Endothelial cell (in vitro differentiated cells): ENCODE measurements around the gene NAALADL2. TPM values are rescaled to one million over a fixed set of nuclear protein-coding genes. Genes with fewer than 3 reads are reported as not detected.

ENCODE experiments used
- DNase-seq: peaks from one replicate; pipeline ENCODE4 v3.0.0; 2021; ENCODE audit warnings: low spot score
- H3K27ac Mint-ChIP-seq: one replicate; pipeline ENCODE4 v1.8.0; 2021; ENCODE audit warnings: mixed read lengths, inconsistent platforms; ENCODE audit not compliant: unreplicated experiment
- H3K27me3 Mint-ChIP-seq: one replicate; pipeline ENCODE4 v1.8.0; 2021; ENCODE audit warnings: mild to moderate bottlenecking, moderate library complexity, mixed read lengths, inconsistent platforms; ENCODE audit not compliant: unreplicated experiment
- H3K36me3 Mint-ChIP-seq: one replicate; pipeline ENCODE4 v1.8.0; 2021; ENCODE audit warnings: mild to moderate bottlenecking, low read depth, mixed read lengths, inconsistent platforms; ENCODE audit not compliant: unreplicated experiment
- H3K4me1 Mint-ChIP-seq: one replicate; pipeline ENCODE4 v1.8.0; 2021; ENCODE audit warnings: mild to moderate bottlenecking, mixed read lengths, inconsistent platforms; ENCODE audit not compliant: unreplicated experiment
- H3K4me3 Mint-ChIP-seq: one replicate; pipeline ENCODE4 v1.8.0; 2021; ENCODE audit warnings: mild to moderate bottlenecking, mixed read lengths, inconsistent platforms; ENCODE audit not compliant: unreplicated experiment
- H3K9me3 Mint-ChIP-seq: one replicate; pipeline ENCODE4 v1.8.0; 2021; ENCODE audit warnings: mixed read lengths, inconsistent platforms; ENCODE audit not compliant: unreplicated experiment
- CTCF ChIP-seq: fragments of 200-600 bp; sonication (generic); IDR thresholded peaks from one replicate; pipeline ENCODE4 v1.5.0; 2021; ENCODE audit warnings: antibody characterized with exemption; ENCODE audit not compliant: unreplicated experiment
- total RNA-seq: library from RNA; stranded (reverse); fragmentation: NEBNext Ultra II Directional; extraction: Animal tissue kit (Norgen Biotek cat#: 25700); gene quantifications from one replicate; pipeline ENCODE4 v1.2.1, GENCODE V29; 2021; ENCODE audit not compliant: unreplicated experiment

Gene NAALADL2
- total RNA-seq, 1 donor from 2014 or later, result 3.5 TPM

- H3K36me3 Mint-ChIP-seq, result no peaks in the 10 kb centered on the region
- H3K27me3 Mint-ChIP-seq, result no peaks in the 10 kb centered on the region
- H3K4me3 Mint-ChIP-seq, result no peak overlapping the region
- DNase-seq, result no peak
- no peaks in the 10 kb centered on the region for H3K4me1 Mint-ChIP-seq
- TF ChIP-seq CTCF, result no peak
- H3K9me3 Mint-ChIP-seq, result no peaks in the 10 kb centered on the region
- no peak overlapping the region for H3K27ac Mint-ChIP-seq
Measured at GRCh38 chr3:175007306-175007705, 148.2 kb downstream of the NAALADL2 start.

- Mint-ChIP-seq H3K4me1 (no peaks in the 10 kb centered on the region), H3K4me3 (no peak overlapping the region), H3K36me3 (no peaks in the 10 kb centered on the region), H3K27me3 (no peaks in the 10 kb centered on the region), H3K9me3 (no peaks in the 10 kb centered on the region), H3K27ac (no peak overlapping the region)
- no peak for DNase-seq
- TF ChIP-seq CTCF, result no peak
Measured at GRCh38 chr3:175009295-175009694, 150.2 kb downstream of the NAALADL2 start.

- DNase-seq, result no peak
- Mint-ChIP-seq H3K27ac (no peak overlapping the region), H3K9me3 (no peaks in the 10 kb centered on the region), H3K4me1 (no peaks in the 10 kb centered on the region), H3K27me3 (no peaks in the 10 kb centered on the region), H3K4me3 (no peak overlapping the region), H3K36me3 (no peaks in the 10 kb centered on the region)
- no peak for TF ChIP-seq CTCF
Measured at GRCh38 chr3:175015056-175015635, 156.0 kb downstream of the NAALADL2 start.

- Mint-ChIP-seq H3K27ac (no peak overlapping the region), H3K9me3 (no peaks in the 10 kb centered on the region), H3K27me3 (no peaks in the 10 kb centered on the region), H3K36me3 (no peaks in the 10 kb centered on the region), H3K4me1 (no peaks in the 10 kb centered on the region), H3K4me3 (no peak overlapping the region)
- no peak for DNase-seq
- TF ChIP-seq CTCF, result no peak
Measured at GRCh38 chr3:175018946-175019727, 160.0 kb downstream of the NAALADL2 start.

- Mint-ChIP-seq H3K4me3 (no peak overlapping the region), H3K9me3 (no peaks in the 10 kb centered on the region), H3K27ac (no peak overlapping the region), H3K36me3 (no peaks in the 10 kb centered on the region), H3K27me3 (no peaks in the 10 kb centered on the region), H3K4me1 (no peaks in the 10 kb centered on the region)
- DNase-seq, result no peak
- TF ChIP-seq CTCF, result no peak
Measured at GRCh38 chr3:175020101-175020500, 161.0 kb downstream of the NAALADL2 start.
